ENCODE data around the gene ALG1.
"Not testable (repeated sequence)": the region's sequence is repeated elsewhere in the genome, so short reads cannot be mapped to it uniquely, and the experiment has no call there.

Gene ALG1

GRCh38 chr16:5093746-5094145, 22.1 kb downstream of the ALG1 start:
- peak overlapping the region; percentile 18; the same call in 1 of the 2 replicates for H3K4me2 ChIP-seq (ENCODE audit: low read depth, low read length)
- peak overlapping the region; percentile 84; the same call in 1 of the 2 replicates for H3K27ac ChIP-seq (ENCODE audit: low read length)

GRCh38 chr16:5095145-5095830, 23.6 kb downstream of the ALG1 start:
- H3K27ac ChIP-seq (ENCODE audit: low read length), result peak overlapping the region; percentile 84
- not testable (repeated sequence) for H3K9me3 ChIP-seq (replicated peaks; ENCODE audit: insufficient read depth, low read length); H3K27me3 ChIP-seq (replicated peaks; ENCODE audit: insufficient read depth, low read length); H3K4me3 ChIP-seq (ENCODE audit: low read length); H3K9me2 ChIP-seq (replicated peaks; ENCODE audit: insufficient read depth, low read length); H3K36me3 ChIP-seq (replicated peaks; ENCODE audit: insufficient read depth, low read length); H3K79me2 ChIP-seq (ENCODE audit: low read length); H4K20me1 ChIP-seq (ENCODE audit: insufficient read depth, low read length); H2AFZ ChIP-seq (ENCODE audit: low read length)
- H3K9ac ChIP-seq (ENCODE audit: low read length), result peak overlapping the region; percentile 3; the same call in 1 of the 2 replicates
- peak; percentile 94 for DNase-seq
- H3K4me2 ChIP-seq (ENCODE audit: low read depth, low read length), result peak overlapping the region; percentile 74; the same call in 1 of the 2 replicates
- H3K4me1 ChIP-seq (ENCODE audit: low read length), result peaks cover 21% of the 10 kb centered on the region
- peaks cover 23% of the 10 kb centered on the region for H3F3A ChIP-seq (ENCODE audit: insufficient read depth, low read length)

More at GRCh38 chr16:5093746-5094145, 22.1 kb downstream of the ALG1 start:
- Histone ChIP-seq H3F3A (ENCODE audit: insufficient read depth, low read length) (peaks cover 23% of the 10 kb centered on the region), H3K4me1 (ENCODE audit: low read length) (peaks cover 21% of the 10 kb centered on the region)
- H3K27me3 ChIP-seq (replicated peaks; ENCODE audit: insufficient read depth, low read length); H3K4me3 ChIP-seq (ENCODE audit: low read length); H3K79me2 ChIP-seq (ENCODE audit: low read length); H3K9me3 ChIP-seq (replicated peaks; ENCODE audit: insufficient read depth, low read length); H3K36me3 ChIP-seq (replicated peaks; ENCODE audit: insufficient read depth, low read length); H3K9ac ChIP-seq (ENCODE audit: low read length); H3K9me2 ChIP-seq (replicated peaks; ENCODE audit: insufficient read depth, low read length); DNase-seq; H4K20me1 ChIP-seq (ENCODE audit: insufficient read depth, low read length); H2AFZ ChIP-seq (ENCODE audit: low read length): not testable (repeated sequence)

GRCh38 chr16:5096437-5097060, 24.9 kb downstream of the ALG1 start:
- H3F3A ChIP-seq (ENCODE audit: insufficient read depth, low read length), result peaks cover 23% of the 10 kb centered on the region
- peak overlapping the region; percentile 74; the same call in 1 of the 2 replicates for H3K4me2 ChIP-seq (ENCODE audit: low read depth, low read length)
- not testable (repeated sequence) for H4K20me1 ChIP-seq (ENCODE audit: insufficient read depth, low read length); DNase-seq; H2AFZ ChIP-seq (ENCODE audit: low read length); H3K36me3 ChIP-seq (replicated peaks; ENCODE audit: insufficient read depth, low read length); H3K9me2 ChIP-seq (replicated peaks; ENCODE audit: insufficient read depth, low read length); H3K27me3 ChIP-seq (replicated peaks; ENCODE audit: insufficient read depth, low read length); H3K79me2 ChIP-seq (ENCODE audit: low read length); H3K9me3 ChIP-seq (replicated peaks; ENCODE audit: insufficient read depth, low read length)
- H3K9ac ChIP-seq (ENCODE audit: low read length), result peak overlapping the region; percentile 86; the same call in 1 of the 2 replicates
- peaks cover 21% of the 10 kb centered on the region for H3K4me1 ChIP-seq (ENCODE audit: low read length)
- H3K4me3 ChIP-seq (ENCODE audit: low read length), result peak overlapping the region; percentile 76
- H3K27ac ChIP-seq (ENCODE audit: low read length), result peak overlapping the region; percentile 84

- Histone ChIP-seq H3K4me3 (ENCODE audit: low read length) (peak overlapping the region; percentile 76), H3K27ac (ENCODE audit: low read length) (peak overlapping the region; percentile 84), H3K4me2 (ENCODE audit: low read depth, low read length) (peak overlapping the region; percentile 74; the same call in 1 of the 2 replicates), H2AFZ (ENCODE audit: low read length) (peak overlapping the region; percentile 63; the same call in 1 of the 2 replicates), H3K9ac (ENCODE audit: low read length) (peak overlapping the region; percentile 86), H3F3A (ENCODE audit: insufficient read depth, low read length) (peaks cover 23% of the 10 kb centered on the region), H3K4me1 (ENCODE audit: low read length) (peaks cover 19% of the 10 kb centered on the region)
- not testable (repeated sequence) for H3K27me3 ChIP-seq (replicated peaks; ENCODE audit: insufficient read depth, low read length); H3K79me2 ChIP-seq (ENCODE audit: low read length); H3K9me3 ChIP-seq (replicated peaks; ENCODE audit: insufficient read depth, low read length); H4K20me1 ChIP-seq (ENCODE audit: insufficient read depth, low read length); H3K36me3 ChIP-seq (replicated peaks; ENCODE audit: insufficient read depth, low read length); H3K9me2 ChIP-seq (replicated peaks; ENCODE audit: insufficient read depth, low read length)
- peak; percentile 40 for DNase-seq
Measured at GRCh38 chr16:5097061-5097469, 25.4 kb downstream of the ALG1 start.

- peak within 1 kb of the TSS; percentile 84 for H3K27ac ChIP-seq (ENCODE audit: low read length)
- H3K27me3 ChIP-seq (replicated peaks; ENCODE audit: insufficient read depth, low read length), result not testable (repeated sequence)
Measured at GRCh38 chr16:5097470-5098220, 26.0 kb downstream of the ALG1 start, which contains the start of gene EEF2KMT. EEF2KMT (minus strand) TSS chr16:5097795; CDS start chr16:5097739, 56 bp downstream.

GRCh38 chr16:5098221-5099159, 26.8 kb downstream of the ALG1 start:
- not testable (repeated sequence) for H3K9me3 ChIP-seq (replicated peaks; ENCODE audit: insufficient read depth, low read length); H3K27me3 ChIP-seq (replicated peaks; ENCODE audit: insufficient read depth, low read length); H3K9ac ChIP-seq (ENCODE audit: low read length); H3K36me3 ChIP-seq (replicated peaks; ENCODE audit: insufficient read depth, low read length); H3K79me2 ChIP-seq (ENCODE audit: low read length); H4K20me1 ChIP-seq (ENCODE audit: insufficient read depth, low read length); H3K9me2 ChIP-seq (replicated peaks; ENCODE audit: insufficient read depth, low read length)
- H3K4me3 ChIP-seq (ENCODE audit: low read length), result peak overlapping the region; percentile 64
- H3K4me2 ChIP-seq (ENCODE audit: low read depth, low read length), result peak overlapping the region; percentile 45; the same call in 1 of the 2 replicates
- peak overlapping the region; percentile 43 for H2AFZ ChIP-seq (ENCODE audit: low read length)
- peaks cover 17% of the 10 kb centered on the region for H3K4me1 ChIP-seq (ENCODE audit: low read length)
- H3K27ac ChIP-seq (ENCODE audit: low read length), result peak overlapping the region; percentile 50; the same call in 1 of the 2 replicates
- H3F3A ChIP-seq (ENCODE audit: insufficient read depth, low read length), result peaks cover 23% of the 10 kb centered on the region
- DNase-seq, result peak; percentile 53

More at GRCh38 chr16:5097470-5098220, 26.0 kb downstream of the ALG1 start, which contains the start of gene EEF2KMT:
- H3K9me3 ChIP-seq (replicated peaks; ENCODE audit: insufficient read depth, low read length); H3K9me2 ChIP-seq (replicated peaks; ENCODE audit: insufficient read depth, low read length); H4K20me1 ChIP-seq (ENCODE audit: insufficient read depth, low read length); H3K79me2 ChIP-seq (ENCODE audit: low read length); H3K36me3 ChIP-seq (replicated peaks; ENCODE audit: insufficient read depth, low read length): not testable (repeated sequence)
- H3K9ac ChIP-seq (ENCODE audit: low read length), result peak within 1 kb of the TSS; percentile 86
- peak within 1 kb of the TSS; percentile 63 for H2AFZ ChIP-seq (ENCODE audit: low read length)
- H3F3A ChIP-seq (ENCODE audit: insufficient read depth, low read length), result peaks cover 23% of the 10 kb centered on the region
- H3K4me1 ChIP-seq (ENCODE audit: low read length), result peaks cover 17% of the 10 kb centered on the region
- peak; percentile 98 for DNase-seq
- H3K4me3 ChIP-seq (ENCODE audit: low read length), result peak within 1 kb of the TSS; percentile 76
- peak within 1 kb of the TSS; percentile 74; the same call in 1 of the 2 replicates for H3K4me2 ChIP-seq (ENCODE audit: low read depth, low read length)

GRCh38 chr16:5099174-5099573, 27.5 kb downstream of the ALG1 start:
- not testable (repeated sequence) for H3K4me2 ChIP-seq (ENCODE audit: low read depth, low read length); H3K9ac ChIP-seq (ENCODE audit: low read length); DNase-seq; H3K27me3 ChIP-seq (replicated peaks; ENCODE audit: insufficient read depth, low read length); H4K20me1 ChIP-seq (ENCODE audit: insufficient read depth, low read length); H3K36me3 ChIP-seq (replicated peaks; ENCODE audit: insufficient read depth, low read length); H3K27ac ChIP-seq (ENCODE audit: low read length); H3K9me2 ChIP-seq (replicated peaks; ENCODE audit: insufficient read depth, low read length); H2AFZ ChIP-seq (ENCODE audit: low read length); H3K79me2 ChIP-seq (ENCODE audit: low read length); H3K9me3 ChIP-seq (replicated peaks; ENCODE audit: insufficient read depth, low read length); H3K4me3 ChIP-seq (ENCODE audit: low read length)
- H3K4me1 ChIP-seq (ENCODE audit: low read length), result peaks cover 12% of the 10 kb centered on the region; the same call in 1 of the 2 replicates
- H3F3A ChIP-seq (ENCODE audit: insufficient read depth, low read length), result peaks cover 18% of the 10 kb centered on the region
